Naive thymus-derived CD4-positive, alpha-beta T cell (primary cell): ENCODE results near the gene RPS28. TPM values are rescaled to one million over a fixed set of nuclear protein-coding genes. Genes with fewer than 3 reads are reported as not detected.

Experiments
- ATAC-seq: fragments of 150-1000 bp; cut with Tn5 transposase; 2 replicates; pipeline ENCODE4 v1.10.0; 2021; ENCODE audit warnings: mild to moderate bottlenecking, moderate library complexity
- CTCF ChIA-PET: fragments of 350-600 bp; sonication (Branson Sonifier 250); formaldehyde crosslinking; loops from one replicate; lab custom pipeline; 2021; ENCODE audit warnings: antibody characterized with exemption; lab: Charles Lee
- POLR2A ChIA-PET: fragments of 350-600 bp; sonication (Branson Sonifier 250); formaldehyde crosslinking; loops from one replicate; lab custom pipeline; 2021; ENCODE audit warnings: antibody characterized with exemption, inconsistent platforms; lab: Charles Lee
- DNase-seq, 9 donors: peaks; one replicate each; pipeline versions ENCODE4 v3.0.0 to v3.0.0-alpha.2; 2020 to 2022; ENCODE audit warnings: mixed read lengths in 1 of 9
- H3K27ac ChIP-seq: one replicate; pipeline ENCODE4 v1.7.0; 2013; ENCODE audit warnings: mild to moderate bottlenecking, low read depth, low read length, moderate library complexity
- H3K27me3 ChIP-seq, 2 donors: one replicate each; pipeline ENCODE4 v1.7.0; 2013; ENCODE audit warnings: low read length in 2 of 2, mild to moderate bottlenecking in 2 of 2, moderate library complexity in 2 of 2; ENCODE audit not compliant: control insufficient read depth in 2 of 2, insufficient read depth in 2 of 2
- H3K36me3 ChIP-seq, 3 experiments: 1 replicate in 2 of 3; 2 replicates in 1 of 3; pipeline ENCODE4 v1.7.0; 2013; ENCODE audit warnings: low read length in 3 of 3, mild to moderate bottlenecking in 3 of 3, moderate library complexity in 1 of 3; ENCODE audit not compliant: insufficient read depth in 3 of 3, control insufficient read depth in 2 of 3
- H3K4me1 ChIP-seq, 2 donors: one replicate each; pipeline ENCODE4 v1.7.0; 2013; ENCODE audit warnings: low read length in 2 of 2, mild to moderate bottlenecking in 2 of 2, moderate library complexity in 1 of 2; ENCODE audit not compliant: control insufficient read depth in 2 of 2, insufficient read depth in 2 of 2
- H3K4me3 ChIP-seq: 2 replicates; pipeline ENCODE4 v1.7.0; 2013; ENCODE audit warnings: mild to moderate bottlenecking, low read length
- H3K9me3 ChIP-seq, 3 experiments: 1 replicate in 2 of 3; 2 replicates in 1 of 3; pipeline ENCODE4 v1.7.0; 2013; ENCODE audit warnings: low read length in 3 of 3; ENCODE audit not compliant: control insufficient read depth in 2 of 3
- H3K27ac Mint-ChIP-seq, 9 donors: one replicate each; pipeline ENCODE4 v1.8.0; 2020 to 2022; ENCODE audit warnings: mixed read lengths in 9 of 9, mild to moderate bottlenecking in 8 of 9, moderate library complexity in 5 of 9, inconsistent platforms in 2 of 9
- H3K27me3 Mint-ChIP-seq, 5 donors: one replicate each; pipeline ENCODE4 v1.8.0; 2021 to 2022; ENCODE audit warnings: mixed read lengths in 5 of 5, mild to moderate bottlenecking in 1 of 5
- H3K36me3 Mint-ChIP-seq, 5 donors: one replicate each; pipeline ENCODE4 v1.8.0; 2020 to 2022; ENCODE audit warnings: mixed read lengths in 5 of 5, mild to moderate bottlenecking in 3 of 5, inconsistent platforms in 1 of 5
- H3K4me1 Mint-ChIP-seq, 7 donors: one replicate each; pipeline ENCODE4 v1.8.0; 2020 to 2022; ENCODE audit warnings: mixed read lengths in 7 of 7, mild to moderate bottlenecking in 3 of 7, inconsistent platforms in 1 of 7
- H3K4me3 Mint-ChIP-seq, 10 donors: one replicate each; pipeline ENCODE4 v1.8.0; 2020 to 2022; ENCODE audit warnings: mild to moderate bottlenecking in 10 of 10, mixed read lengths in 10 of 10, moderate library complexity in 6 of 10, inconsistent platforms in 2 of 10
- H3K9me3 Mint-ChIP-seq, 11 donors: one replicate each; pipeline ENCODE4 v1.8.0; 2020 to 2022; ENCODE audit warnings: mixed read lengths in 11 of 11, mild to moderate bottlenecking in 4 of 11, inconsistent platforms in 1 of 11, moderate library complexity in 1 of 11
- intact Hi-C, 2 donors: fragments of 100-400 bp; cut with micrococcal nuclease; formaldehyde crosslinking; loops; one replicate each; pipeline ENCODE4 v1.15.1; 2023
- polyA plus RNA-seq, 2 donors: library from polyadenylated mRNA; unstranded; fragments of 300-500 nt; fragmentation: Illumina TruSeq; gene quantifications; one replicate each; pipeline ENCODE4 v1.2.3, GENCODE V29; 2021
- total RNA-seq, 6 experiments: library from RNA in 5 of 6; stranded (reverse) in 5 of 6; gene quantifications; 1 replicate in 5 of 6; 2 replicates in 1 of 6; pipeline ENCODE4 v1.2.3 and lab custom pipeline; 2021 to 2026

The RPS28 gene
- total and polyA plus RNA-seq, 7 experiments from 2014 or later: 2,319 to 4,111 (median 3,564) TPM

DNA sequence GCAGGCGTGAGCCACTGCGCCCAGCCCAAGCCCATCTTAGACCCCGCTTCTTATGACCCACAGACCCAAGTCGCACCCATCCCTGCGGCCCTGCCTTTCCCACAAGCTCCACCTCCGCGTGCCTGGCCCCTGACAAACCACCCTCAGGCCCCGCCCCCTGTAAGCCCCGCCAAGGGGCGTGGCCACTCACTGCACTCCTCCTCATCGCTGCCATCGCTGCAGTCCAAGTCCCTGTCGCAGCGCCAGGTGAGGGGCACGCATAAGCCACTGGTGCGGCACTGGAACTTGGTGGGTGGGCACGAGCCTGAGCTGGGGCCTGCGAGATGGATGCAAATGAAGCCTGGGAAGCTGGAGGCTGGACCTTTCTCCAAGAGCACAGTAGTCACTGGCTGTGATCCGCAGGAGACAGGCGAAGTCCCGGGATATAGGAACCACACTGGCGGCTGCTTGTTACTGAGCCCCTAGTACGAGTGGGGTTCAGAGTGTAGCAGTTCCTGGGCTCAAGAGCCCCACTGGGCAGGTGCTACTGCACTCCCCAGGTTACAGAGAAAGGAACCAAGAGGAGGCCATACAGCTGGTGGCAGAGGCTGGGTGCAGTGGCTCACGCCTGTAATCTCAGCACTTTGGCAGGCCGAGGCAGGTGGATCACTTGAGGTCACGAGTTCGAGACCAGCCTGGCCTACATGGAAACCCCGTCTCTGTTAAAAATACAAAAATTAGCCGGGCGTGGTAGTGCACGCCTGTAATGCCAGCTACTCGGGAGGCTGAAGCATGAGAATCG is 16.3 kb upstream of the RPS28 start:
- Mint-ChIP-seq H3K27ac (peak overlapping the region in 3 of 9 donors; percentile 34 to 55 (median 51)), H3K9me3 (no peaks in the 10 kb centered on the region), H3K4me3 (no peak overlapping the region), H3K27me3 (no peaks in the 10 kb centered on the region), H3K36me3 (peaks cover 0 to 7% (median 0%) of the 10 kb centered on the region in 5 donors), H3K4me1 (peaks cover 18 to 37% (median 35%) of the 10 kb centered on the region in 7 donors)
- Histone ChIP-seq H3K4me1 (peaks cover 20 to 22% of the 10 kb centered on the region in 2 donors), H3K27ac (no peak overlapping the region), H3K27me3 (no peaks in the 10 kb centered on the region), H3K4me3 (no peak overlapping the region), H3K36me3 (peaks cover 0 to 33% (median 0%) of the 10 kb centered on the region in 3 experiments), H3K9me3 (no peaks in the 10 kb centered on the region)
- no peak for ATAC-seq
- DNase-seq: peak in 2 of 9 donors; percentile 23 to 34
- intact Hi-C loops: loop anchor here (5.0 to 10.0 kb wide), 4 partner anchors 50 to 1110 kb away; partner anchors contain the start of gene PNPLA6 (in 1 of the 2)
- POLR2A ChIA-PET: interaction anchor here (1.1 to 1.8 kb wide), 2 partner anchors 16 to 19 kb away, joined by 3 to 7 read pairs; partner anchors contain the start of genes NDUFA7 and RPS28
- CTCF ChIA-PET: no interaction called here

DNA sequence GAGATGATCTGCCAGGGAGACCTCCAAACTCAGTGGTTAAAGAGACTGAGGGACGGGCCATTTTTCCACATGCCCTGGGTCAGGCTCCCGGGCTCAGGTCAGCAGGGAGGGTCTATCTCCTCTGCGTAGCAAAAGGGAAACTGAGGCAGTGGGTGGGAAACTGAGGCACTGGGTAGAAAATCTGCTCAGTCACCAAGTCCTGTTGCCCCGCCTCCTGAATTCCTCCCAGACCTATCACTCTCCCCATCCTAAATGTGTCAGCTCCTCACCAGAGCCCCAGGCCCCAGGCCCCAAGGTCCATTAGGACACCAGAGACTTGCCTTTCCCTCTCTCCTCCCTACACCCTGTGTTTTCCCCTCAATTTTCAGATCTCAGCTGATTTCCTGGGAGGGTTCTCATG is 15.5 kb upstream of the RPS28 start:
- Mint-ChIP-seq H3K27me3 (no peaks in the 10 kb centered on the region), H3K9me3 (no peaks in the 10 kb centered on the region), H3K27ac (peak overlapping the region in 8 of 9 donors; percentile 64 to 95 (median 86)), H3K4me3 (peak overlapping the region in 2 of 10 donors; percentile 53 to 95), H3K4me1 (peaks cover 18 to 38% (median 35%) of the 10 kb centered on the region in 7 donors), H3K36me3 (peaks cover 0 to 8% (median 0%) of the 10 kb centered on the region in 5 donors)
- Histone ChIP-seq H3K4me3 (no peak overlapping the region), H3K27ac (no peak overlapping the region), H3K4me1 (peaks cover 20 to 22% of the 10 kb centered on the region in 2 donors), H3K36me3 (peaks cover 0 to 39% (median 0%) of the 10 kb centered on the region in 3 experiments), H3K9me3 (no peaks in the 10 kb centered on the region), H3K27me3 (no peaks in the 10 kb centered on the region)
- ATAC-seq (no peak), DNase-seq (no peak)
- intact Hi-C loops: loop anchor here (5.0 to 10.0 kb wide), 4 partner anchors 51 to 1111 kb away; partner anchors contain the start of gene PNPLA6 (in 1 of the 2)
- ChIA-PET CTCF (interaction anchor here (0.6 kb wide), 1 partner anchor 271 kb away, joined by 3 read pairs; the partner anchor contains the start of gene MYO1F), POLR2A (interaction anchor here (1.1 to 1.8 kb wide), 2 partner anchors 15 to 18 kb away, joined by 3 to 7 read pairs; partner anchors contain the start of genes NDUFA7 and RPS28)

DNA sequence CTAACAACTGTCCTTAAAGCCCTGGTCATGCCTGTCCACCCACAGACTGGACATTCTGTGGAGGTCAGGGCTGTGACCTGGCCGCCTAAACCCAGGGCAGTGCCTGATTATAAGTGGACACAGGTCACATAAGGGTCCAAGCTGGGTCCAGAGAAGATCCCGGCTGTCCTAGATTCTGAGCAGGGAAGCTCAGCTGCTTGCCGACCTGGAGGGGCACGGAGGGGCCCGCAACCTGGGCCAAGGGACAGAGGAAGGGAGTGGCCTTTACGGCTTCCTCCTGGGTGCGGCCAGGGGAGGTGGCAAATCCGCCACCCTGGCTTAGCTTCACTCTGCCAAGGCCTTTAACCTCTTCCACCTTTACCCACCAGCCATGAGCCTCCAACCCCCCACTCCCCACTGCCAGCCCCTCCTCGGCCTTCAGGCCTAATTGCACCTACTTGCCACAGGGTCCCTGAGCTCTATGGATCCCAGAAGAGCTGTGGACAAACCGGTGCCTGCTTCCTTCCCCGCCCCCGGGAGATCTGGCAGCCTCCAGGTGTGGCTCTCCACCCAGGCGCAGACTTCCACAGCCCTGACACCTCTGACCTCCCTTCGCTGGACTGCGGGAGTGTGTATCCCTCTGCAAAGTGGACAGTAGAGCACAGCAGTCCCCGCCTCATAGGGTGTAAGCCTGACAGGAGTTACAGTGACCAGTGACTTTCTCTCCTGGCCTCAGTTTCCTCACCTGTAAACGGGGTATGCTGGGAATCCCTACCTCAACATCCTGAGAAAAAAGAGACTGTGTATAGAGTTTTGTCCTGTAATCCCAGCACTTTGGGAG is 14.9 kb upstream of the RPS28 start:
- ChIA-PET CTCF (no interaction called here), POLR2A (interaction anchor here (0.9 to 1.8 kb wide), 2 partner anchors 14 to 15 kb away, joined by 3 to 7 read pairs; partner anchors contain the start of genes NDUFA7 and RPS28)
- Mint-ChIP-seq H3K4me1 (peaks cover 18 to 38% (median 35%) of the 10 kb centered on the region in 7 donors), H3K27me3 (no peaks in the 10 kb centered on the region), H3K4me3 (peak overlapping the region; percentile 90 to 97 (median 92)), H3K36me3 (peaks cover 0 to 14% (median 0%) of the 10 kb centered on the region in 5 donors), H3K9me3 (no peaks in the 10 kb centered on the region), H3K27ac (peak overlapping the region; percentile 79 to 98 (median 91))
- DNase-seq (peak in 1 of 9 donors; percentile 21), ATAC-seq (no peak)
- peaks cover 20 to 22% of the 10 kb centered on the region in 2 donors for H3K4me1 ChIP-seq
- H3K36me3 ChIP-seq: peaks cover 0 to 45% (median 0%) of the 10 kb centered on the region in 3 experiments
- H3K9me3 ChIP-seq: no peaks in the 10 kb centered on the region
- peak overlapping the region; percentile 89 for H3K27ac ChIP-seq
- H3K4me3 ChIP-seq: no peak overlapping the region
- no peaks in the 10 kb centered on the region for H3K27me3 ChIP-seq
- intact Hi-C loops: loop anchor here (5.0 to 10.0 kb wide), 4 partner anchors 52 to 1112 kb away; partner anchors contain the start of gene PNPLA6 (in 1 of the 2)

DNA sequence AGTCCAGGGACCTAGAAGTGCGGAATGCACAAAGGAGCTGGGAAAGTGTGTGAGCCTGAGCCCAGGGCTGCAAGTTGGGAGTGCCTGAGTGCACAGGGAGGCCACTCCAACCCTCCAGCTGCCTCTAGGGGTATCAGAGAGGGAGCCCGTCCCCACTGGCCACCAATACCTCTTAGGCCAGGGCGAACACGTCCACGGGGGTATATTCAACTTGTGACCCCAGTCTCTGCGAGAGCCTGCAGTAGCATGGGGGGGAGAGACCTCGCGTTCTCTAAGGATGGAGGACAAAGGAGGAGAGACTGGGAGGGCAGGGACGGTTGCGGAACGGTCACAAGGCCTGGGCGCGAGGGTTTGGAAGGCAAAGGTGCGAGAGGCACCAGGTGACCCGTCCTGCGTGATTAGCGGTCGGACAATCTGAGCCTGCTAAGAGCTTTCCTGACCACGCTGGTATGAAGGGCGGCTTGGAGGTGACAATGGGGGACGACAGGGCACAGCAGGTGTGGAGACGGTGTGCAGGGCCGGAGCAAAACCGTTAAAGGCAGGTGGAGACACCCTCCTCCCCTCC is 13.8 kb upstream of the RPS28 start:
- no peaks in the 10 kb centered on the region for H3K27me3 ChIP-seq
- Mint-ChIP-seq H3K4me1 (peaks cover 18 to 38% (median 35%) of the 10 kb centered on the region in 7 donors), H3K36me3 (peaks cover 0 to 14% (median 0%) of the 10 kb centered on the region in 5 donors), H3K27ac (peak overlapping the region; percentile 79 to 98 (median 91)), H3K4me3 (peak overlapping the region; percentile 90 to 97 (median 92)), H3K9me3 (no peaks in the 10 kb centered on the region), H3K27me3 (no peaks in the 10 kb centered on the region)
- ChIA-PET CTCF (interaction anchor here (0.5 kb wide), 1 partner anchor 49 kb away, joined by 3 read pairs; no protein-coding TSS in a partner anchor), POLR2A (interaction anchor here (0.9 to 1.4 kb wide), 2 partner anchors 12 to 14 kb away, joined by 3 read pairs; partner anchors contain the start of genes NDUFA7 and RPS28)
- intact Hi-C loops: loop anchor here (5.0 to 10.0 kb wide), 4 partner anchors 53 to 1113 kb away; partner anchors contain the start of gene PNPLA6 (in 1 of the 2)
- no peak for ATAC-seq
- H3K36me3 ChIP-seq: peaks cover 0 to 47% (median 0%) of the 10 kb centered on the region in 3 experiments
- no peak for DNase-seq
- no peaks in the 10 kb centered on the region for H3K9me3 ChIP-seq
- H3K27ac ChIP-seq: peak overlapping the region; percentile 89
- H3K4me1 ChIP-seq: peaks cover 20 to 22% of the 10 kb centered on the region in 2 donors
- H3K4me3 ChIP-seq: peak overlapping the region; percentile 83

DNA sequence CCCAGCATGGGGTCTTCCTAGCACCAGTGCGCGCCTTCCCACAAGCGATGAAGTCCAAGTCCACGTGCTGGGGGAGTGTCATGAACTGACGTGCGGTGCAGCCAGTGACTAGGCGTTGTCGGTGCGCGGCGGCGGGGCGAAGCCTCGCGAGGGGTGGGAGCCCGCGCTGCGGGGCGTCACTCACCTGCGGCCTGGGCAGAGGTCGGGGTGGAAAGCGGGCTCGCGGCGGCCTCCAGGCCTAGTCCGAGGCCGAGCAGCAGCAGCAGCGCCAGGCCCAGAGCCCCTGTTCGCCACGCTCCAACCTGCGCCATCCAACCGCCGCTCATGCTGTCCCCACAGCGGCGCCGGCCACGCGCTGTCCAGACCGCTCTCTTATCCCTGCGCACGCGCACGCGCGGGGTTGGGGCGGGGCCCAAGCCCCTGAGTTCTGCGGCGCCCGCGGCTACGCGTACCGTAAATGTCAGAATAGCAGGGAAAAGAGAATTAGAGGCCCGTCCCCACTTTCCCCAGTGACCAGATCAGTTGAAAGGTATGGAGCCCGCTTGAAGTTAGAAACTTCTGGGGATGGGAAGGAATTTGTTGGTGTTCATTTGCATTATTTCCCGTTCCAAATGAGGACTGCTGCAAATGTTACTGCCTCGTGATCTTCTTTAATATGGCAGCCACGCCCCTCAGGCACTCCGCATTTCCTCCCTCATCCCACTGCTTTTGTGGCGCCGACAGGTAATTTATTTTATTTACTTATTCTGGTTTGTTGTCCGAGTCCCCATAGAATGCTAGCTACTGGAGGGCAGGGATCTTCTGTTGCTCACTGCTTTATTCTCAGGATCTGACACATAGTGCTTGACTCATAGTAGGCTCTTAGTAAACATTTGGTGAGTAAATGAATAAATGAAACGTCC is 13.1 kb upstream of the RPS28 start, which contains the start of gene CD320:
TSS of gene CD320 (minus strand) at position 394 of the 902 bp plus-strand sequence. CDS start at position 326, 68 bp downstream.
- Mint-ChIP-seq H3K9me3 (no peaks in the 10 kb centered on the region), H3K4me1 (peaks cover 18 to 38% (median 35%) of the 10 kb centered on the region in 7 donors), H3K36me3 (peaks cover 0 to 14% (median 0%) of the 10 kb centered on the region in 5 donors), H3K4me3 (peak within 1 kb of the TSS; percentile 90 to 97 (median 92)), H3K27ac (peak within 1 kb of the TSS; percentile 79 to 98 (median 94)), H3K27me3 (no peaks in the 10 kb centered on the region)
- CTCF ChIA-PET: interaction anchor here (1.1 kb wide), 1 partner anchor 12 kb away, joined by 5 read pairs; no protein-coding TSS in a partner anchor
- peaks cover 20 to 22% of the 10 kb centered on the region in 2 donors for H3K4me1 ChIP-seq
- peak within 1 kb of the TSS; percentile 83 for H3K4me3 ChIP-seq
- peaks cover 0 to 49% (median 0%) of the 10 kb centered on the region in 3 experiments for H3K36me3 ChIP-seq
- no peaks in the 10 kb centered on the region for H3K27me3 ChIP-seq
- DNase-seq (peak; percentile 84 to 90 (median 89)), ATAC-seq (peak; percentile 95)
- H3K9me3 ChIP-seq: no peaks in the 10 kb centered on the region
- H3K27ac ChIP-seq: peak within 1 kb of the TSS; percentile 89
- POLR2A ChIA-PET: interaction anchor here (0.9 to 4.8 kb wide), 3 partner anchors 10 to 14 kb away, joined by 3 to 31 read pairs (median 3); partner anchors contain the start of genes NDUFA7 and RPS28
- intact Hi-C loops: loop anchor here (1.0 to 10.0 kb wide), 7 partner anchors 13 to 1113 kb away; partner anchors contain the start of genes NDUFA7 (in 2 of the 2), RAB11B (in 2 of the 2), RPS28 (in 2 of the 2) and PNPLA6 (in 1 of the 2)
